ENCODE data around the gene ZFHX2. TPM values are rescaled to one million over a fixed set of nuclear protein-coding genes. Genes with fewer than 3 reads are reported as not detected.
A peak's percentile ranks its signal among the peaks of the same experiment; 100 is the strongest.

The ZFHX2 gene
- total RNA-seq, 1 donor from 2014 or later = 0.90 TPM

DNA sequence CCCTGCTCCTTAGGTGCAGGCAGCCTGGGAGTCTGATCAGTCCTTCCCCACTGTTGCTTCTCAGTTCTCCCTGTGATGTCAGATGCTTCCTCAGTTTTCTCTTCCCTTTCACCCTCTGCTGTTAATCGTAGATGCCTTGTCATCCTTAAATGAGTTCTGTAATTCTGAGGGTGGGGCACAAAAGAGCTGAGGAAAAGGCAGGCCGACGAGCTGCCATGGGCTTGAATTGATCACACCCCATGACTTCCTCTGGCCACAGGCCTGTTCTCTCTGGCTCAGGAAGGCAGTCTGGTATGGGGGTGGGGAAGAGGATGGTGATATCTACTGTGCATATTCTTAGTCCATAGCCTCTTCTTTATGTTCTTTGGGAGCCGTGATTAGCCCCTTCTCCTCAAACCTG lies 21.3 kb upstream of the ZFHX2 start:
- H3K27me3 ChIP-seq = peaks cover 36% of the 10 kb centered on the region
- Mint-ChIP-seq H3K4me1 (peaks cover 48% of the 10 kb centered on the region), H3K36me3 (peaks cover 3% of the 10 kb centered on the region), H3K9me3 (no peaks in the 10 kb centered on the region), H3K27ac (peak overlapping the region; percentile 27), H3K4me3 (no peak overlapping the region), H3K27me3 (ENCODE audit: insufficient read depth, low read depth) (peaks cover 10% of the 10 kb centered on the region)
- H3K4me1 ChIP-seq = peaks cover 29% of the 10 kb centered on the region
- no peaks in the 10 kb centered on the region for H3K36me3 ChIP-seq
- peaks cover 41% of the 10 kb centered on the region for H3F3A ChIP-seq (ENCODE audit: low read depth)
- no peak overlapping the region for H3K4me3 ChIP-seq
- no peak overlapping the region for H3K9ac ChIP-seq
- TF ChIP-seq, protein P1, sequence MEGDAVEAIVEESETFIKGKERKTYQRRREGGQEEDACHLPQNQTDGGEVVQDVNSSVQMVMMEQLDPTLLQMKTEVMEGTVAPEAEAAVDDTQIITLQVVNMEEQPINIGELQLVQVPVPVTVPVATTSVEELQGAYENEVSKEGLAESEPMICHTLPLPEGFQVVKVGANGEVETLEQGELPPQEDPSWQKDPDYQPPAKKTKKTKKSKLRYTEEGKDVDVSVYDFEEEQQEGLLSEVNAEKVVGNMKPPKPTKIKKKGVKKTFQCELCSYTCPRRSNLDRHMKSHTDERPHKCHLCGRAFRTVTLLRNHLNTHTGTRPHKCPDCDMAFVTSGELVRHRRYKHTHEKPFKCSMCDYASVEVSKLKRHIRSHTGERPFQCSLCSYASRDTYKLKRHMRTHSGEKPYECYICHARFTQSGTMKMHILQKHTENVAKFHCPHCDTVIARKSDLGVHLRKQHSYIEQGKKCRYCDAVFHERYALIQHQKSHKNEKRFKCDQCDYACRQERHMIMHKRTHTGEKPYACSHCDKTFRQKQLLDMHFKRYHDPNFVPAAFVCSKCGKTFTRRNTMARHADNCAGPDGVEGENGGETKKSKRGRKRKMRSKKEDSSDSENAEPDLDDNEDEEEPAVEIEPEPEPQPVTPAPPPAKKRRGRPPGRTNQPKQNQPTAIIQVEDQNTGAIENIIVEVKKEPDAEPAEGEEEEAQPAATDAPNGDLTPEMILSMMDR (IDR thresholded peaks at IDR 0.05) = no peak
- no peak for TF ChIP-seq EZH2phosphoT487 (IDR thresholded peaks at IDR 0.05)
- TF ChIP-seq EZH2 (IDR thresholded peaks at IDR 0.05) = no peak
- H2AFZ ChIP-seq (replicated peaks) = no peak overlapping the region
- H3K79me2 ChIP-seq (ENCODE audit: low read depth) = no peaks in the 10 kb centered on the region
- no peaks in the 10 kb centered on the region for H3K9me3 ChIP-seq (ENCODE audit: low read depth)
- peaks cover 19% of the 10 kb centered on the region for H4K20me1 ChIP-seq (ENCODE audit: low read depth)
- DNase-seq (ENCODE audit: low spot score) = no peak
- no peak overlapping the region for H3K27ac ChIP-seq
- no peak overlapping the region for H3K4me2 ChIP-seq

GRCh38 chr14:23572524-23572828 lies 20.9 kb upstream of the ZFHX2 start:
- Histone ChIP-seq H3K27me3 (peaks cover 33% of the 10 kb centered on the region), H3K36me3 (no peaks in the 10 kb centered on the region), H2AFZ (replicated peaks) (no peak overlapping the region), H3F3A (ENCODE audit: low read depth) (peaks cover 45% of the 10 kb centered on the region), H4K20me1 (ENCODE audit: low read depth) (peaks cover 19% of the 10 kb centered on the region), H3K79me2 (ENCODE audit: low read depth) (no peaks in the 10 kb centered on the region), H3K9me3 (ENCODE audit: low read depth) (no peaks in the 10 kb centered on the region), H3K4me2 (no peak overlapping the region), H3K4me3 (no peak overlapping the region), H3K9ac (no peak overlapping the region), H3K4me1 (peaks cover 30% of the 10 kb centered on the region), H3K27ac (no peak overlapping the region)
- peaks cover 3% of the 10 kb centered on the region for H3K36me3 Mint-ChIP-seq
- peaks cover 50% of the 10 kb centered on the region for H3K4me1 Mint-ChIP-seq
- peak overlapping the region; percentile 30 for H3K4me3 Mint-ChIP-seq
- no peaks in the 10 kb centered on the region for H3K9me3 Mint-ChIP-seq
- DNase-seq (ENCODE audit: low spot score) = no peak
- TF ChIP-seq, protein P1 (IDR thresholded peaks at IDR 0.05) = no peak
- TF ChIP-seq EZH2 (IDR thresholded peaks at IDR 0.05) (no peak), EZH2phosphoT487 (IDR thresholded peaks at IDR 0.05) (no peak)
- peaks cover 11% of the 10 kb centered on the region for H3K27me3 Mint-ChIP-seq (ENCODE audit: insufficient read depth, low read depth)
- no peak overlapping the region for H3K27ac Mint-ChIP-seq

DNA sequence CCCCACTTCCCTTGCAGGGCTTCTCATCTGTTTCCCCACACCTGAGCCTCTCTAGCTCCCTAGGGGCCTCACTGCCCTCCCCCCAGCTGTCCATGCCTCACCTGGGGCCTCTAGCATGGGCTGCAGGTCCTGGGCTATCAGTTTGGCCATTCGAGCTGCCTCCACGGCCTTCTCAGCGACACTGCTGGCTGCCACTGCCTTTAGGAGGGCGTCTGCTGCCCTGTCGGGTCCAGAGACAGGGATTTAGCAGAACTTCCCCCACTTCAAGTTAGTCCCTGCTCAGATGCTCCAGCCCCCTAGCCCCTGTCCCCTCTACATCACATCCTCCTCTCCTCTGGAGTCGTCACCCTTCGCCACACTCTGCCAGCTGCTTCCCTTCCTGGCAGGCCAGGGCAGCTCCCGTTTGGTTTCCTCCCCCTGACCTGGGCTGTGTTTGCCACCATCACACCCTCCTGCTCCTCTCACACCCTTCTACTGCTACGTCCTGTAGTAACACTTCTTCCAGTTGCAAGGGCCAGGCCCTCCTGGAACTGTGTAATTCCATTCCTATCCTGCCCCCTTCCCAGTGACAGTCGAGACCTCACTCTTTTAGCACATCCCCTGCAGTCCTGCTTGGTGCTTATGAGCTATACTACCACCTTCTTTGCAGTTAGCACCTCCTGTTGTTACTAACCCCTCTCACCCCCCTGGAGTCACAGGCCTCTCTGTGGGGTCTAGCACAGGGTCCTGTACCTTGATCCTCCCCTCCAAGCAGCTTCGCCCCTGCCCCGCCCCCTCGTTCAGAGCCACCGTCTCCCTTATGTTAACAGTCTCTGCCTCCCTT lies 20.3 kb upstream of the ZFHX2 start:
- Histone ChIP-seq H3K4me1 (peaks cover 26% of the 10 kb centered on the region), H3F3A (ENCODE audit: low read depth) (peaks cover 40% of the 10 kb centered on the region), H3K4me3 (no peak overlapping the region), H3K9me3 (ENCODE audit: low read depth) (no peaks in the 10 kb centered on the region), H3K4me2 (no peak overlapping the region), H3K79me2 (ENCODE audit: low read depth) (no peaks in the 10 kb centered on the region), H3K36me3 (no peaks in the 10 kb centered on the region), H4K20me1 (ENCODE audit: low read depth) (peaks cover 19% of the 10 kb centered on the region), H2AFZ (replicated peaks) (no peak overlapping the region), H3K27me3 (peaks cover 27% of the 10 kb centered on the region), H3K9ac (no peak overlapping the region), H3K27ac (no peak overlapping the region)
- TF ChIP-seq EZH2phosphoT487 (IDR thresholded peaks at IDR 0.05) (no peak), EZH2 (IDR thresholded peaks at IDR 0.05) (no peak)
- TF ChIP-seq, protein P1 (IDR thresholded peaks at IDR 0.05) = no peak
- peaks cover 16% of the 10 kb centered on the region for H3K27me3 Mint-ChIP-seq (ENCODE audit: insufficient read depth, low read depth)
- DNase-seq (ENCODE audit: low spot score) = no peak
- no peak overlapping the region for H3K4me3 Mint-ChIP-seq
- peak overlapping the region; percentile 91 for H3K27ac Mint-ChIP-seq
- H3K4me1 Mint-ChIP-seq = peaks cover 53% of the 10 kb centered on the region
- H3K36me3 Mint-ChIP-seq = peaks cover 3% of the 10 kb centered on the region
- H3K9me3 Mint-ChIP-seq = no peaks in the 10 kb centered on the region

All from neural progenitor cell (in vitro differentiated cells).